Ishikawa (cell line): ENCODE measurements around the gene RAB8B.

ENCODE experiments used
- CEBPB ChIP-seq: IDR thresholded peaks from 2 replicates; pipeline ENCODE4 v1.6.1; 2012
- CREB1 ChIP-seq: IDR thresholded peaks from 2 replicates; pipeline ENCODE4 v1.6.1; 2012; ENCODE audit warnings: low read depth
- EGR1 ChIP-seq: IDR thresholded peaks from 2 replicates; pipeline ENCODE4 v1.6.1; 2012
- EP300 ChIP-seq: IDR thresholded peaks from 2 replicates; pipeline ENCODE4 v1.6.1; 2012; ENCODE audit warnings: borderline replicate concordance
- FOXM1 ChIP-seq: IDR thresholded peaks from 2 replicates; pipeline ENCODE4 v1.6.1; 2012; ENCODE audit warnings: low read depth, borderline replicate concordance
- NFIC ChIP-seq: IDR thresholded peaks from 2 replicates; pipeline ENCODE4 v1.6.1; 2012
- RAD21 ChIP-seq: IDR thresholded peaks from 2 replicates; pipeline ENCODE4 v1.6.1; 2012; ENCODE audit warnings: low read depth
- REST ChIP-seq: IDR thresholded peaks from 2 replicates; pipeline ENCODE4 v1.6.1; 2012; ENCODE audit warnings: low read depth, mild to moderate bottlenecking
- TAF1 ChIP-seq: IDR thresholded peaks from 2 replicates; pipeline ENCODE4 v1.6.1; 2012; ENCODE audit warnings: low read depth, mild to moderate bottlenecking
- TCF12 ChIP-seq: IDR thresholded peaks from 2 replicates; pipeline ENCODE4 v1.6.1; 2012; ENCODE audit warnings: low read depth
- TEAD4 ChIP-seq: IDR thresholded peaks from 2 replicates; pipeline ENCODE4 v1.6.1; 2012
- USF1 ChIP-seq: IDR thresholded peaks from 2 replicates; pipeline ENCODE4 v1.6.1; 2012
- YY1 ChIP-seq: IDR thresholded peaks from 2 replicates; pipeline ENCODE4 v1.6.1; 2012; ENCODE audit warnings: low read depth
- ZBTB7A ChIP-seq: IDR thresholded peaks from 2 replicates; pipeline ENCODE4 v1.6.1; 2012; ENCODE audit warnings: low read depth
- TF ChIP-seq, protein P1 (sequence below): IDR thresholded peaks from 2 replicates; pipeline ENCODE4 v1.6.1; 2012

RAB8B gene

DNA sequence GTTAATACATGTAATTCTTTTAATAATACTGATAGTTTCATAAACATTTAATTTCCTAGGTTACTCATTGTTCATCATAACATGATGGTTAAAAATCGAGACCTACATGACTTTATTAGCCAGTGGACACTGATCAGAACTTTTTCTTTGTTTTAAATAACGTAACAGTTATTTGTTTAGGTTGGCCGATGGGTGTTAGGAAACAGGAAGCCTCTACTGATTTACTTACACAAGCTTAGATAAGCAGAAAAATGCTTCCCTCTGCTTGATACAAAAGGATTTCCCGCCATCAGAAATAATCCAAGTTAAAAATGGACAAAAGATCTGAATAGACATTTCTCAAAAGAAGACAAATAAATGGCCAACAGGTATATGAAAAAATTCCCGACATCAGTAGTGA lies 71.4 kb downstream of the RAB8B start:
- TF ChIP-seq TAF1 (no peak), TEAD4 (no peak), CEBPB (no peak)

- TF ChIP-seq, protein P1, sequence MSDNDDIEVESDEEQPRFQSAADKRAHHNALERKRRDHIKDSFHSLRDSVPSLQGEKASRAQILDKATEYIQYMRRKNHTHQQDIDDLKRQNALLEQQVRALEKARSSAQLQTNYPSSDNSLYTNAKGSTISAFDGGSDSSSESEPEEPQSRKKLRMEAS: no peak
- TF ChIP-seq FOXM1 (no peak), EP300 (no peak), CEBPB (no peak), YY1 (no peak), EGR1 (no peak), REST (no peak), CREB1 (no peak), RAD21 (no peak), TAF1 (no peak), ZBTB7A (no peak), TEAD4 (no peak), TCF12 (no peak), NFIC (no peak), USF1 (no peak)
Measured at GRCh38 chr15:63261311-63261710, 71.9 kb downstream of the RAB8B start.

DNA sequence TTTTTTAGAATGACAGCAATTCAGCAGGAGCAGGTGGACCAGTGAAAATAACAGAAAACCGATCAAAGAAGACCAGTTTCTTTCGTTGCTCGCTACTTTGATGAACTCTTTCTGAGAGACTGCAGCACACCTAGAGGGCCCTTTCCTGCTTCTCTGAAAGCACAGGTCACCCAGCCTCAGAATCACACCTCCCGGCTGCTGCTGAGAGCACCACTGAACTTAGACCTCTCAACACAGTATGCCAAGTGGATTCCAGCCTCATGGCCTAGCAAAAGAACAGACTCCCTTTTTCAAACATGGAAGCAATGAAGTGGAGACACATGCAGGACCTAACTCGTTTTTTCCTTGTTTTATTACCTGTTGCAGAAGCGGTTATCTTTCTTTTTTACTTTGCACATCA lies 74.1 kb downstream of the RAB8B start:
- TF ChIP-seq FOXM1: no peak
- no peak for TF ChIP-seq NFIC
- no peak for TF ChIP-seq EP300
- TF ChIP-seq YY1: no peak
- no peak for TF ChIP-seq TCF12
- TF ChIP-seq RAD21: no peak
- TF ChIP-seq CEBPB: no peak
- no peak for TF ChIP-seq ZBTB7A
- no peak for TF ChIP-seq EGR1
- TF ChIP-seq TEAD4: no peak
- TF ChIP-seq TAF1: no peak
- no peak for TF ChIP-seq USF1
- no peak for TF ChIP-seq REST

DNA sequence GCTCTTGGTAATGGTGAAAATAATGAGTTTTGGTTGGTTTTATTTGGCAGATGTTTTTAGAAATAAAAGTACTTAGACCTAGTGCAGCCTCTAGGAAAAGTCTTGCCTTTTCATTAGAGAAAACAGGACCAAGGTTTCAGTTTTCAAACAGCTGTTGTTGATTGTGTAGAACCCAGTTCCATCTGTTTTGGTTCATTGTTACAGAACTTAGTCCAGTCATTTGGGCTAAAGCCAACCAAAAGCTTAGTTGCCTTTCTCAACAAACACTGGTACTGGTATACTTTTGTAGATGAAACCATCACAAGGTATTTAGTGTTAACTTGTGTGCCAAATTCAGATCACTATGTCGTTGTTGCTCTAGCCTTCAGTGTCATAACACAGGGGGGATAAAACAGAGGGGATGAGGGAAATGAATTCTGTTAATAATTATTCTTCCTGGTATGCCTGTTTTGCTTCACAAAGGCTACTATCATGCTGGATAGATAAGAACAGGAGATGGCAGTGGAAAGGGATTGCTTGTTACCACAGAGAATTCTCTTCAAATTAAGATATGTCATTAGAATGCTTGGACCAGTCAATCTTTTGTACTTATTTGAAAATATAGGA lies 75.4 kb downstream of the RAB8B start:
- TF ChIP-seq TEAD4 (no peak), EGR1 (no peak), USF1 (no peak), REST (no peak), RAD21 (no peak), NFIC (no peak), FOXM1 (no peak), TCF12 (no peak), CREB1 (no peak), YY1 (no peak), TAF1 (no peak), EP300 (no peak), ZBTB7A (no peak)
- TF ChIP-seq, protein P1: no peak

DNA sequence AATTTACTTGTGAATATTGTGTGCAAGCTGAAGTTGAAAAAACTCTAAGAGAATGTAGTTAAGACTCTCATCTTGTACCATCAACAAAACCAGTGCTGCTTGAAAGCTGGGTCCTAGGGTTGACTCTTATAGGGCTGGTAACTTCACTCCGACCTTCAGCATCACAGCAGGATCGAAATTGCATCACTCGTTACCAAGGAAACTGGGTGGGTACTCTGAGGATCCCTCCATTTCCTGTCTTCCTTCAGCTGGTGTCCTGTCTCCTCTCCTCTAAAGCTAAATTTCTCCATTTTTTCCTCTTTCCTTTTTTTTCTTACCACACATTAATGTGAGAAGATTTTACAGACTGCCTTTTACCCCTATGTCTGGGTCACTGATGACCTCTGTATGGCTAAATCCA lies 85.0 kb downstream of the RAB8B start:
- TF ChIP-seq EGR1 (no peak), CREB1 (no peak), EP300 (no peak), TAF1 (no peak), CEBPB (no peak), NFIC (no peak), TEAD4 (no peak), REST (no peak), YY1 (no peak), ZBTB7A (no peak), TCF12 (no peak), FOXM1 (no peak), USF1 (no peak), RAD21 (no peak)
- TF ChIP-seq, protein P1: no peak
